ENCODE measurements around the gene KIAA1755.

DNA sequence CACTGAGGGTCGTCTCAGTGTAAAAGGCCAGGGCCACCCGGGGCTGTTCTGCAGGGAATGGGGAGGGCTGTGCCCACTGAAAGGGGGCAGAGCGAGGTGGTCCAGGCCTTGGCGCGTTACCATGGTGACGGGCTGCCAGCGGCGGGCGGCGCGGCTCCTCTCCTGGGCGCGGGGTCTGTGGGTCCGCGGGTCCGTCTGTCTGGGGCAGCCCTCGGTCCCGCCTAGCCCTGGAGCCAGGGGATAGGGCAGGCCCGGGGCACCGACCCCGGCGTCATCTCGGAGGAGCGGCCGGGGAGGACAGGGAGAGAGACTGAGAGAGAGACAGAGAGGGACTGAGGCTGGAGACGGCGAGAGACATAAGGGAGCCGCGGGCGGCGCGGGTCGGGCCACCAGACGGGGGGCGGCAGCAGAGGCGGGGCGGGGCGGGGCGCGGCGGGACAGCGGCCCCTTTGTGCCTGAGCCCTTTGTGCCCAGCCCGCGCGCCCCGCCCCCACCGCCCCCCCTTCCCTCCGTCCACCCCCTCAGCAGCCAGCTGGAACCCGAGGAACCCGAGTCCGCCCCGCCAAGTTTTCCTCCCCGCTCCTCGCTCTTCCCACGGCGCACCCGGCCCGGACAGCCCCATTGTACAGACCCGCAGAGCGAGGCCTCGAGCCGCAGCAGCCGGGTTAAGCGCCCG lies at the start of gene KIAA1755:
- TF ChIP-seq POLR2A (IDR thresholded peaks at IDR 0.05; ENCODE audit: extremely low read depth, insufficient read length): no peak
- TF ChIP-seq, protein P1, sequence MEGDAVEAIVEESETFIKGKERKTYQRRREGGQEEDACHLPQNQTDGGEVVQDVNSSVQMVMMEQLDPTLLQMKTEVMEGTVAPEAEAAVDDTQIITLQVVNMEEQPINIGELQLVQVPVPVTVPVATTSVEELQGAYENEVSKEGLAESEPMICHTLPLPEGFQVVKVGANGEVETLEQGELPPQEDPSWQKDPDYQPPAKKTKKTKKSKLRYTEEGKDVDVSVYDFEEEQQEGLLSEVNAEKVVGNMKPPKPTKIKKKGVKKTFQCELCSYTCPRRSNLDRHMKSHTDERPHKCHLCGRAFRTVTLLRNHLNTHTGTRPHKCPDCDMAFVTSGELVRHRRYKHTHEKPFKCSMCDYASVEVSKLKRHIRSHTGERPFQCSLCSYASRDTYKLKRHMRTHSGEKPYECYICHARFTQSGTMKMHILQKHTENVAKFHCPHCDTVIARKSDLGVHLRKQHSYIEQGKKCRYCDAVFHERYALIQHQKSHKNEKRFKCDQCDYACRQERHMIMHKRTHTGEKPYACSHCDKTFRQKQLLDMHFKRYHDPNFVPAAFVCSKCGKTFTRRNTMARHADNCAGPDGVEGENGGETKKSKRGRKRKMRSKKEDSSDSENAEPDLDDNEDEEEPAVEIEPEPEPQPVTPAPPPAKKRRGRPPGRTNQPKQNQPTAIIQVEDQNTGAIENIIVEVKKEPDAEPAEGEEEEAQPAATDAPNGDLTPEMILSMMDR (IDR thresholded peaks at IDR 0.05; ENCODE audit: low read depth, low read length): no peak
- TF ChIP-seq, protein P2, sequence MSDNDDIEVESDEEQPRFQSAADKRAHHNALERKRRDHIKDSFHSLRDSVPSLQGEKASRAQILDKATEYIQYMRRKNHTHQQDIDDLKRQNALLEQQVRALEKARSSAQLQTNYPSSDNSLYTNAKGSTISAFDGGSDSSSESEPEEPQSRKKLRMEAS (IDR thresholded peaks at IDR 0.05; ENCODE audit: low read depth, low read length): no peak
- TF ChIP-seq MYC (IDR thresholded peaks at IDR 0.05; ENCODE audit: low read depth, low read length): no peak
